Measurements from ENCODE around the gene SREK1IP1. TPM values are rescaled to one million over a fixed set of nuclear protein-coding genes. Genes with fewer than 3 reads are reported as not detected.

SREK1IP1 gene
- total RNA-seq, 6 experiments from 2014 or later = 4.2 to 9.9 (median 7.3) TPM

- Histone ChIP-seq H3K27ac (no peak overlapping the region), H3K36me3 (no peaks in the 10 kb centered on the region), H3K4me3 (no peak overlapping the region), H3K4me1 (no peaks in the 10 kb centered on the region), H3K27me3 (no peaks in the 10 kb centered on the region), H3K9me3 (no peaks in the 10 kb centered on the region)
- TF ChIP-seq CTCF (IDR thresholded peaks at IDR 0.05) (no peak), POLR2A (IDR thresholded peaks at IDR 0.05) (no peak)
- no peak for ATAC-seq
- WGBS (ENCODE audit: insufficient coverage, low coverage, low lambda C conversion rate, missing lambda C conversion rate) = 69% methylated on average over 3 of the region's 3 CpGs
- intact Hi-C loops (cut with DNase I) = no loop called here
- DNase-seq = no peak
Observed at GRCh38 chr5:64794053-64794770, 25.7 kb upstream of the SREK1IP1 start.

- Histone ChIP-seq H3K27me3 (no peaks in the 10 kb centered on the region), H3K9me3 (no peaks in the 10 kb centered on the region), H3K36me3 (no peaks in the 10 kb centered on the region), H3K27ac (no peak overlapping the region), H3K4me1 (no peaks in the 10 kb centered on the region), H3K4me3 (no peak overlapping the region)
- no peak for TF ChIP-seq POLR2A (IDR thresholded peaks at IDR 0.05)
- intact Hi-C loops (cut with DNase I) = no loop called here
- ATAC-seq (no peak), DNase-seq (no peak)
Observed at GRCh38 chr5:64792469-64792868, 24.0 kb upstream of the SREK1IP1 start.

GRCh38 chr5:64790210-64790609, 21.7 kb upstream of the SREK1IP1 start:
- Histone ChIP-seq H3K4me3 (no peak overlapping the region), H3K27ac (no peak overlapping the region), H3K36me3 (no peaks in the 10 kb centered on the region), H3K9me3 (no peaks in the 10 kb centered on the region), H3K4me1 (no peaks in the 10 kb centered on the region), H3K27me3 (no peaks in the 10 kb centered on the region)
- TF ChIP-seq POLR2A (IDR thresholded peaks at IDR 0.05) (no peak), CTCF (IDR thresholded peaks at IDR 0.05) (no peak)
- intact Hi-C loops (cut with DNase I) = no loop called here
- no peak for DNase-seq
- ATAC-seq = no peak
- 89% methylated on average over 1 of the region's 1 CpG for WGBS (ENCODE audit: insufficient coverage, low coverage, low lambda C conversion rate, missing lambda C conversion rate)

DNA sequence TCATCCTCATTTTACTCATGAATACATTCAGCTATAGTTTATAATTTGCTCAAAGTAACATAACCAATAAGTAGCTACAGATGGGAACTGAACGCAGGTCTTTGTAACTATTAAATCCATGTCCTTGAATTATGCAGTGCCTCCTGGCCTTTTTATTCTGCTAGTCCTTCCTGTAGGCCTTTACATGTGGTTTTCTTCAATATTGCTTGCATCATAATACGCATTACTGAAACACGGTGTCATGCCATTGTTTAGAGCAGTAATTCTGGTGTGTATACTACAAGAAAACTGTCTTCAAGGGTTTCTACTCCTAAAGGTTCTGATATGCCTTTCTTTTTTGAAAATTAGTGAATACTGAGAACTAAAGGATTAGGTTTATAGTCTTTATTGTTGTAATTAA, 21.0 kb upstream of the SREK1IP1 start:
- intact Hi-C loops (cut with DNase I) = loop anchor here in 1 of 2 donors (10.0 kb wide), 1 partner anchor 155 kb away; no protein-coding TSS in a partner anchor

More for the DNA sequence above, 21.0 kb upstream of the SREK1IP1 start:
- H3K4me1 ChIP-seq = no peaks in the 10 kb centered on the region
- TF ChIP-seq CTCF (IDR thresholded peaks at IDR 0.05) = no peak
- no peak for TF ChIP-seq POLR2A (IDR thresholded peaks at IDR 0.05)
- H3K36me3 ChIP-seq = no peaks in the 10 kb centered on the region
- WGBS (ENCODE audit: insufficient coverage, low coverage, low lambda C conversion rate, missing lambda C conversion rate) = 96% methylated on average over 3 of the region's 3 CpGs
- no peak for DNase-seq
- no peaks in the 10 kb centered on the region for H3K9me3 ChIP-seq
- no peak overlapping the region for H3K4me3 ChIP-seq
- no peaks in the 10 kb centered on the region for H3K27me3 ChIP-seq
- ATAC-seq = no peak
- no peak overlapping the region for H3K27ac ChIP-seq
